HepG2 (cell line): ENCODE results near the gene PDE2A. TPM values are rescaled to one million over a fixed set of nuclear protein-coding genes. Genes with fewer than 3 reads are reported as not detected.

Experiments used
- ATAC-seq: fragments of 200-7000 bp; cut with Tn5 transposase; 3 replicates; pipeline ENCODE4 v1.9.1; 2020; ENCODE audit warnings: mild to moderate bottlenecking, moderate library complexity
- BruUV-seq: library from RNA; stranded (reverse); fragments of 400-500 nt; replicated peaks from 2 replicates; lab custom pipeline; 2021; lab: Mats Ljungman, UMichigan
- CTCF ChIA-PET: fragments of 300-600 bp; formaldehyde crosslinking; extraction: SDS; loops from one replicate; lab custom pipeline; 2021; ENCODE audit warnings: low total read pairs, inconsistent platforms, low intra/inter-chr PET ratio; lab: Yijun Ruan, JAX
- POLR2A ChIA-PET: fragments of 350-600 bp; sonication (Branson Sonifier 250); formaldehyde crosslinking; loops from one replicate; lab custom pipeline; 2020; ENCODE audit warnings: antibody characterized with exemption, inconsistent platforms; lab: Yijun Ruan, JAX
- DNase-seq: peaks from one replicate; pipeline ENCODE4 v3.0.0-alpha.2; 2015; ENCODE audit warnings: low spot score
- FAIRE-seq: peaks from 3 replicates; lab custom pipeline; 2011; peaks lifted over from hg19 to GRCh38; lab: Jason Lieb, UNC
- H2AFZ ChIP-seq: one replicate; pipeline ENCODE4 v1.6.1; 2011; ENCODE audit warnings: low read length, inconsistent platforms
- H3K27ac ChIP-seq: fragments of 300-600 bp; 3 replicates; pipeline ENCODE4 v1.8.0; 2011; ENCODE audit warnings: mixed run types, mild to moderate bottlenecking, mixed read lengths, low read length, inconsistent platforms; ENCODE audit not compliant: insufficient read depth; ENCODE audit errors: extremely low read length
- H3K27me3 ChIP-seq, 2 experiments: fragments of 200-600 bp in 1 of 2; 2 replicates in 1 of 2; 3 replicates in 1 of 2; pipeline versions ENCODE4 v1.6.0 to v1.8.0; 2011; ENCODE audit warnings: low read length in 2 of 2, mild to moderate bottlenecking in 2 of 2, moderate library complexity in 2 of 2, inconsistent platforms in 1 of 2; ENCODE audit not compliant: insufficient read depth in 2 of 2, control insufficient read depth in 1 of 2
- H3K36me3 ChIP-seq, 2 experiments: fragments of 200-600 bp in 1 of 2; replicated peaks in 1 of 2; 2 replicates in 1 of 2; 3 replicates in 1 of 2; pipeline versions ENCODE4 v1.5.1 to v1.8.0; 2011; ENCODE audit warnings: low read length in 2 of 2, inconsistent platforms in 1 of 2; ENCODE audit not compliant: insufficient read depth in 2 of 2, control insufficient read depth in 1 of 2
- H3K4me1 ChIP-seq: 2 replicates; pipeline ENCODE4 v1.5.1; 2012; ENCODE audit warnings: low read length, inconsistent platforms; ENCODE audit not compliant: insufficient read depth
- H3K4me2 ChIP-seq: 2 replicates; pipeline ENCODE4 v1.6.0; 2011; ENCODE audit warnings: low read depth, low read length, inconsistent platforms
- H3K4me3 ChIP-seq, 3 experiments: fragments of 200-600 bp in 1 of 3; sonication (generic), shearing (Covaris generic) in 1 of 3; replicated peaks in 1 of 3; 2 replicates each; pipeline ENCODE4 v1.5.1; 2011 to 2016; ENCODE audit warnings: low read length in 3 of 3, inconsistent platforms in 2 of 3, low read depth in 2 of 3, mild to moderate bottlenecking in 2 of 3, control low read depth in 1 of 3, mixed read lengths in 1 of 3; ENCODE audit not compliant: insufficient read depth in 1 of 3
- H3K79me2 ChIP-seq: one replicate; pipeline ENCODE4 v1.6.1; 2011; ENCODE audit warnings: low read length, inconsistent platforms; ENCODE audit not compliant: insufficient read depth
- H3K9ac ChIP-seq: 2 replicates; pipeline ENCODE4 v1.6.0; 2011; ENCODE audit warnings: mild to moderate bottlenecking, low read depth, low read length, inconsistent platforms; ENCODE audit not compliant: insufficient read depth
- H3K9me3 ChIP-seq: 2 replicates; pipeline ENCODE4 v1.5.1; 2012; ENCODE audit warnings: mild to moderate bottlenecking, low read length
- H4K20me1 ChIP-seq: 2 replicates; pipeline ENCODE4 v1.6.0; 2011; ENCODE audit warnings: inconsistent platforms, mild to moderate bottlenecking, low read length, moderate library complexity; ENCODE audit not compliant: insufficient read depth
- KMT2B ChIP-seq: IDR thresholded peaks from 2 replicates; pipeline ENCODE4 v1.6.1; 2016; ENCODE audit warnings: missing genetic modification reagents, missing compliant biosample characterization
- ZNF724P ChIP-seq: sonication (generic); formaldehyde crosslinking; IDR thresholded peaks from 2 replicates; pipeline ENCODE4 v1.8.0; 2022; ENCODE audit warnings: missing genetic modification reagents, borderline replicate concordance
- WGBS: methylation state at CpG from one replicate; pipeline ENCODE4 v1.1.6; 2017; ENCODE audit warnings: low lambda C conversion rate; 5-methylcytosine and 5-hydroxymethylcytosine counted together
- in situ Hi-C: cut with HindIII; loops from 2 replicates; pipeline ENCODE4 v1.10.0; 2017; ENCODE audit warnings: low pct_unique_long_range_greater_than_20kb; ENCODE audit not compliant: extremely low pct_ligation_motif_present
- intact Hi-C: fragments of 100-400 bp; cut with micrococcal nuclease; formaldehyde crosslinking; loops from one replicate; pipeline ENCODE4 v1.10.0; 2022; ENCODE audit not compliant: unreplicated experiment
- polyA plus RNA-seq, 8 experiments: library from polyadenylated mRNA; depleted of rRNA in 3 of 8; stranded (reverse) in 7 of 8; unstranded in 1 of 8; fragments of >200 nt; fragmentation: Illumina TruSeq in 4 of 8; extraction: Trizol in 4 of 8; gene quantifications; 2 replicates each; pipeline versions ENCODE4 v1.2.1 to v1.2.3, GENCODE V29; 2011 to 2016; ENCODE audit warnings: low read depth in 4 of 8, missing spikeins in 1 of 8, mixed read lengths in 1 of 8; ENCODE audit not compliant: insufficient read depth in 1 of 8
- total RNA-seq, 5 experiments: library from RNA; depleted of rRNA; stranded (reverse); fragments of >200 nt; fragmentation: Illumina TruSeq; extraction: Trizol; gene quantifications; 2 replicates each; pipeline ENCODE4 v1.2.3, GENCODE V29; 2016; ENCODE audit warnings: low read depth in 1 of 5
- TF ChIP-seq, protein P1 (sequence below): sonication (generic); formaldehyde crosslinking; IDR thresholded peaks from 2 replicates; pipeline ENCODE4 v1.9.0; 2021; ENCODE audit warnings: missing genetic modification reagents, borderline replicate concordance
- TF ChIP-seq, protein P2 (sequence below): IDR thresholded peaks from 2 replicates; pipeline ENCODE4 v1.6.1; 2016

The PDE2A gene
- total and polyA plus RNA-seq, 2 of the 13 experiments (the other 11 are each of a cell fraction or from before 2014, with no cell fraction given): 3.1 TPM; not detected in 1

DNA sequence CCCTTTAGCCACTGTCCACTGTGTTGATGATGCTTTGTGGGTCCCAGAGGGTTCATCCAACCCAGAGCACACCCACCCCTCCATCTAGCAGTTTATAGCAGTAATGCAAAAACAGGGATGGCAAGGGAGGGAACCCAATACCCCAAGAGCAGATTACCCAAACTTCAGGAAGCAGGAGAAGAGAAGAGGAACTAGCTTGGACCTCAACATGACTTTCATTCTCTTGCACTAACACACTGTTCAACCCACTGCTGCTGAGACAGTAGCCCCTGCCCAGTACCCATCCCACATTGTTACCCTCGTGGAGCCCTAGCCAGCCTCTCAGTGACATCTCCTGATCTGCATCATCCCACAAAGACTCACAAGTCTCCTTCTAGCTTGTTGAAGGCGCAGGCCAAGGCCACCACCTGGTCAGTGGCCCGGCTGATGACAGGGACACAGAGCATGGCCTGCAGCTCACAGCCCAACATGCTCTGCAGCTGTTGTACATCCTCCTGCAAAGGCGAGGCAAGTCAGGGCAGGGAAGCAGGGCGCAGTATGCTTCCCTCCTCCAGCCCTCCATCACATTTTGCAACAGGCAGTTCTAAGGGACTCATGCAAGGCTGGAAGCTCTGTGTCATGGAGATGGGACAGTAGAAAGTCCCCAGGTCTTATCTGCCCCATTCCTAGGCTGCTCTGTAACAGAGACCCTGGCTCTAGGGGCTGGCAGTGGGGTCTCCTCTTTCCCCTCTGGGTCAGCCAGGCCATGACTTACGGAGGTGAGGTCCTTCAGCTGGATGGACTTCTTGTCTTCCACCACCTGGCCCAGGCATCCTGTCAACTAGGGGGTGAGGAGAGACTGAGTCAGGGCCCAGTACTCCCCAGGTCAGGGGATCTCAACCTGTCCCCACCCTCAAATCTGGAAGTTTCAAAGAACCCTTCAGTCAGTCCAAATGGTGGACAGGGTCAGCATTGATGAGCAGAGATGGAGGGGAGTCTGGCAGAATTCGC, 85.5 kb downstream of the PDE2A start (continued):
- TF ChIP-seq, protein P1, sequence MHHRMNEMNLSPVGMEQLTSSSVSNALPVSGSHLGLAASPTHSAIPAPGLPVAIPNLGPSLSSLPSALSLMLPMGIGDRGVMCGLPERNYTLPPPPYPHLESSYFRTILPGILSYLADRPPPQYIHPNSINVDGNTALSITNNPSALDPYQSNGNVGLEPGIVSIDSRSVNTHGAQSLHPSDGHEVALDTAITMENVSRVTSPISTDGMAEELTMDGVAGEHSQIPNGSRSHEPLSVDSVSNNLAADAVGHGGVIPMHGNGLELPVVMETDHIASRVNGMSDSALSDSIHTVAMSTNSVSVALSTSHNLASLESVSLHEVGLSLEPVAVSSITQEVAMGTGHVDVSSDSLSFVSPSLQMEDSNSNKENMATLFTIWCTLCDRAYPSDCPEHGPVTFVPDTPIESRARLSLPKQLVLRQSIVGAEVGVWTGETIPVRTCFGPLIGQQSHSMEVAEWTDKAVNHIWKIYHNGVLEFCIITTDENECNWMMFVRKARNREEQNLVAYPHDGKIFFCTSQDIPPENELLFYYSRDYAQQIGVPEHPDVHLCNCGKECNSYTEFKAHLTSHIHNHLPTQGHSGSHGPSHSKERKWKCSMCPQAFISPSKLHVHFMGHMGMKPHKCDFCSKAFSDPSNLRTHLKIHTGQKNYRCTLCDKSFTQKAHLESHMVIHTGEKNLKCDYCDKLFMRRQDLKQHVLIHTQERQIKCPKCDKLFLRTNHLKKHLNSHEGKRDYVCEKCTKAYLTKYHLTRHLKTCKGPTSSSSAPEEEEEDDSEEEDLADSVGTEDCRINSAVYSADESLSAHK: no peak

GRCh38 chr11:72587696-72588095, 86.5 kb downstream of the PDE2A start:
- intact Hi-C loops (no loop called here), in situ Hi-C loops (no loop called here)
- no peaks in the 10 kb centered on the region for H3K79me2 ChIP-seq
- TF ChIP-seq, protein P2, sequence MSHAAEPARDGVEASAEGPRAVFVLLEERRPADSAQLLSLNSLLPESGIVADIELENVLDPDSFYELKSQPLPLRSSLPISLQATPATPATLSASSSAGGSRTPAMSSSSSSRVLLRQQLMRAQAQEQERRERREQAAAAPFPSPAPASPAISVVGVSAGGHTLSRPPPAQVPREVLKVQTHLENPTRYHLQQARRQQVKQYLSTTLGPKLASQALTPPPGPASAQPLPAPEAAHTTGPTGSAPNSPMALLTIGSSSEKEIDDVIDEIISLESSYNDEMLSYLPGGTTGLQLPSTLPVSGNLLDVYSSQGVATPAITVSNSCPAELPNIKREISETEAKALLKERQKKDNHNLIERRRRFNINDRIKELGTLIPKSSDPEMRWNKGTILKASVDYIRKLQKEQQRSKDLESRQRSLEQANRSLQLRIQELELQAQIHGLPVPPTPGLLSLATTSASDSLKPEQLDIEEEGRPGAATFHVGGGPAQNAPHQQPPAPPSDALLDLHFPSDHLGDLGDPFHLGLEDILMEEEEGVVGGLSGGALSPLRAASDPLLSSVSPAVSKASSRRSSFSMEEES (CRISPR knock-in tag): no peak
- TF ChIP-seq ZNF724P (CRISPR knock-in tag) (no peak), KMT2B (no peak)
- ChIA-PET CTCF (no interaction called here), POLR2A (no interaction called here)
- peaks cover 19 to 62% of the 10 kb centered on the region in 2 experiments for H3K27me3 ChIP-seq
- FAIRE-seq (no peak), ATAC-seq (no peak), DNase-seq (no peak)
- no peak overlapping the region for H2AFZ ChIP-seq
- WGBS: no CpG with 5 or more reads among the region's 1 CpG
- H3K4me1 ChIP-seq: no peaks in the 10 kb centered on the region
- H3K36me3 ChIP-seq: no peaks in the 10 kb centered on the region
- 0 out of 2 replicates have a peak, but pooled peaks cover 9% of the 10 kb centered on the region for H4K20me1 ChIP-seq
- H3K9ac ChIP-seq: no peak overlapping the region
- no peak overlapping the region for H3K27ac ChIP-seq
- H3K4me2 ChIP-seq: no peak overlapping the region
- H3K9me3 ChIP-seq: no peaks in the 10 kb centered on the region
- H3K4me3 ChIP-seq: no peak overlapping the region
- no TSS peak for BruUV-seq
